GM10266 (cell line): ENCODE measurements around the gene ECE1.
A peak's percentile ranks its signal among the peaks of the same experiment; 100 is the strongest.

Source experiments
- DNase-seq: peaks from one replicate; pipeline ENCODE4 v3.0.0; 2012; ENCODE audit errors: extremely low spot score
- CTCF ChIP-seq: IDR thresholded peaks from 2 replicates; pipeline ENCODE4 v1.5.1; 2012; ENCODE audit warnings: mild to moderate bottlenecking, low read depth; ENCODE audit not compliant: control insufficient read depth, insufficient read depth; ENCODE audit errors: missing control alignments

The ECE1 gene

GRCh38 chr1:21289700-21290545 is at the start of gene ECE1:
Gene ECE1, minus strand, starts transcription at chr1:21290463. Its CDS starts 49 bp downstream, at chr1:21290414.
- TF ChIP-seq CTCF: no peak
- DNase-seq: peak; percentile 55

- no peak for DNase-seq
- TF ChIP-seq CTCF: no peak
Measured at GRCh38 chr1:21339356-21340229, 49.3 kb upstream of the ECE1 start.

GRCh38 chr1:21338573-21339355 is 48.5 kb upstream of the ECE1 start:
- no peak for DNase-seq
- TF ChIP-seq CTCF: no peak

- TF ChIP-seq CTCF: no peak
- no peak for DNase-seq
Measured at GRCh38 chr1:21337928-21338572, 47.8 kb upstream of the ECE1 start.

- TF ChIP-seq CTCF: no peak
- no peak for DNase-seq
Measured at GRCh38 chr1:21337454-21337927, 47.2 kb upstream of the ECE1 start.

- no peak for DNase-seq
- no peak for TF ChIP-seq CTCF
Measured at GRCh38 chr1:21337010-21337437, 46.8 kb upstream of the ECE1 start.
